GM18909 (cell line): ENCODE data around the gene C1orf174.

Source experiments
- ATAC-seq: cut with Tn5 transposase; IDR thresholded peaks from one replicate; pipeline ENCODE4 v1.9.1; 2021; ENCODE audit warnings: mild to moderate bottlenecking; ENCODE audit not compliant: unreplicated experiment, poor library complexity

Gene C1orf174

GRCh38 chr1:3900150-3900968, at the start of gene C1orf174:
Gene C1orf174 (minus strand): TSS chr1:3900272. CDS start chr1:3900186, 86 bp downstream.
- ATAC-seq, result peak; percentile 74

- ATAC-seq, result no peak
Observed at GRCh38 chr1:3948344-3948743, 48.3 kb upstream of the C1orf174 start.

- no peak for ATAC-seq
Observed at GRCh38 chr1:3945916-3946840, 46.1 kb upstream of the C1orf174 start.

- ATAC-seq, result no peak
Observed at GRCh38 chr1:3945222-3945621, 45.1 kb upstream of the C1orf174 start.

- ATAC-seq, result no peak
Observed at GRCh38 chr1:3944578-3945125, 44.6 kb upstream of the C1orf174 start.

- ATAC-seq, result no peak
Observed at GRCh38 chr1:3943806-3944577, 43.9 kb upstream of the C1orf174 start.

GRCh38 chr1:3943123-3943431, 43.0 kb upstream of the C1orf174 start:
- ATAC-seq, result no peak

- ATAC-seq, result no peak
Observed at GRCh38 chr1:3942416-3943122, 42.5 kb upstream of the C1orf174 start.

DNA sequence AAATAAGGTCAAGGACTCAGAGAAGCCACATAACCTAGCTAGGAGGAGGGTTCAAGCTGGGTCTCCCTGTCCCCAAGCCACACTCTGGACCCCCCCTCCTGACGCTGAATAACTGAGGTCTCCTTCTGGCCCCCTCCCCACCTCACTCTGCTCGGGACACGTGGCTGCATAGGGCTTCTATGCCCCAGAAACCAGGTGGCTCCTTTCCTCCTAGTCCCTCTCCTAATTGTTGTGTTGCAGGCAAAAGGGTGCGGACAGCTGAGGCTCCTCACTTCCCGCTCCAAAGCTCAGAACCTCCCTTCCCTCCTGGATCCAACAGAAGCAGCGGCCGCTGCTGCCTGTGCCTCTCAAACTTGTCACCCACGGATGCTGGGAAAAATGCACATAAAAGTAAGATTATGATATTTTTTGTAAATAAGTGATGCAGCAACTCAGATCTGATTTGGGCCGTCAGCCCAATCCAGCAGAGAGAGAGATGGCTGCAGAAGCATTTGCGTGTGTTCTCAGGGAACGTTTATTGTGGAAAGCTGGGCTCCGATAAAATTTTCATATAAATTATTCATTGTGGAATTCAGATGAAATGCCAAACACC, 40.8 kb upstream of the C1orf174 start:
- ATAC-seq, result no peak

GRCh38 chr1:3940081-3940753, 40.1 kb upstream of the C1orf174 start:
- ATAC-seq, result no peak

DNA sequence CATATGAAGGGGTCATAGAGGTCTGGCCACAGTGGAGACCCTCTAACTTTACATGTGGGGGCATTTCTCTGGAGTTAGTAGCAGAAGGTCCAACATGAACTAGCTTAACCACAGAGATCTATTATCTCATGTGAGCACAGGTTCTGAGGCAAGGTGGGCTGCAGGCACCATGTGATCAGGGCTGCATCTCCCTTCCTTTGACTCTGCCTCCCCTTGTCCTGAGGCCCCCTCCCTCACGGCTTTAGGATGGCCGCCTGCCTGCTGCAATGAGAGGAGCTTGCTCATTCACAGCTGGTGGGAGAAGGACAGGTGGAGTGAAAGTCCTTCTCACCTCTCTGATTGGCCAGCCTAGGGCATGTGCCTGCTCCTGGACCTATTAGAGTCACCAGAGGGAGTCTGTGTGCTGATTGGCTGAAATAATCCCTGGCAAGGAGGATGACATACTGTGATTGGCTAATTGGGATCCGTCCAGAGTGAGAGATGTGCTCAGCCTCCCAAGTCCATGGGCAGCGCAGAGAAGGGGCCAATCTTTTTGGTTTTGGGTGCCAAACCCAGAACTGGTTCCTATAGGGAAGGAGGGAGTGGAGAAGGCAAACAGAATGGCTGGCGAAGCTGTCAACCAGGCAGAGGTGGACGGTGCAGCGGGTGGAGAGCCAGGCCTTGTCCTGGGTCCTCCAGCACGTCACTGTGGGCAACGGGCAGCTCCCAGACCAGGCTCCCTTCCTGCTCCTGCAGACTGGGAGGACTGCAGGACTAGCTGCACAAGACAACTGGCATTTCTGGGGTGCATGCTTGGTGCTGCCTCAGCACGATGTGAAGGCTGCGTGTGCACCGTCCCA, 39.4 kb upstream of the C1orf174 start:
- ATAC-seq, result no peak

- ATAC-seq, result no peak
Observed at GRCh38 chr1:3932156-3932919, 32.3 kb upstream of the C1orf174 start.

- ATAC-seq, result no peak
Observed at GRCh38 chr1:3931007-3931912, 31.2 kb upstream of the C1orf174 start.

DNA sequence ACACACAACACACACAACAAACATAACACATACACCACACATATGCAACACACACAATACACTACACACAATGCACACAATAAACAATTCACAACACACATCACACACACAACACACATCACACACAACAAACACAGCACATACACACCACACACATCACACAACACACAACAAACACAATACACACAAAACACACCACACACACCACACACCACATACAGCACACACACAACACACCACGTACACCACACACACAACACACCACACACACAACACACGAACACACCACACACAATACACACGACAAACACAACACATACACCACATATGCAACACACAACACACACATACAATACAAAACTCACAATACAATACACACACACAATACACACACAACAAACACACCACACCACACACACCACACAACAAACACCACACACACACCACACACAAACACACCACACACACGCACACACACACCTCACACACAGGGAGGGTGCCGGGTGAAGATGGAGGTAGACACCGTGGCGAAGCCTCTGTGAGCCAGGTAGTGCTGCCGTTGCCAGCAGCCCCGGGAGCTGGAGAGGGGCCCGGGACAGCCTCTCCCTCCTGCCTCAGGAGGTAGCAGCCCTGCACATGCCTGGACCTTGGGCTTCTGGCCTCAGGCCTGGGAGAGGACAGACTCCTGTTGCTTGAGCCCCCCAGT, 30.4 kb upstream of the C1orf174 start:
- no peak for ATAC-seq

DNA sequence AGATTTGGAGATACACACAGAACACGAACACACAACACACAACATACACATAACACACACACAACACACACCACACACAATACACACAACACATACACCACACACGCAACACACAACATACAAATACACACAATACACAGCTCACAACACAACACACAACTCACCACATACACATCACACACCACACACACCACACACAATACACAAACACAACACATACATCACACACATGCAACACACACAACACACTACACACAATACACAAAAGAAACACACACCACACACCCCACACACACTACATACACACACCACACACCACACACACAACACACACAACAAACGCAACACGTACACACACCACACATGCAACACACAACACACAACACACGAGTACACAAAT, 29.1 kb upstream of the C1orf174 start:
- ATAC-seq, result no peak

DNA sequence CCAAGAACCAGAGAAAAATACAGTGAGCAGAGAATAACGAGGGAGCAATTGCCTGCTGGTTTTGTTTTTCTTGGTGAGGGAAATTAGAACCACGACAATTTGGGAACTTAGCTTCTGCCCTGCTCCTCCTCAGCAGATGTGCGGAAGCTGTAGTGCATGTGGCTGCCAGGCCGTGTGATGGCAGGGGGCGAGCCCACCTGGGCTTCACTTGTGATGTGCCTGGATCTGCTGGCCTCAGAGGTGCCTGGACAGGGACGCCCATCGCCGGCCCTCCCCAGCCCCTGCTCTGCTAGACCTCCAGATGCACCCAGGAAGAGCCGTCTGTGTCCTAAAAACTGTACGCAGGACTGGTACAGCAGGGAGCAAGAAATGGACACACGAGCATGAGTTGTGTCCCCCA, 28.5 kb upstream of the C1orf174 start:
- no peak for ATAC-seq
